Islet of Langerhans (tissue), 1 donor: ENCODE results near the gene PARVG.

Source experiments
- FAIRE-seq: peaks from one replicate; lab custom pipeline; 2011; peaks lifted over from hg19 to GRCh38; lab: Jason Lieb, UNC

PARVG gene, protein sequence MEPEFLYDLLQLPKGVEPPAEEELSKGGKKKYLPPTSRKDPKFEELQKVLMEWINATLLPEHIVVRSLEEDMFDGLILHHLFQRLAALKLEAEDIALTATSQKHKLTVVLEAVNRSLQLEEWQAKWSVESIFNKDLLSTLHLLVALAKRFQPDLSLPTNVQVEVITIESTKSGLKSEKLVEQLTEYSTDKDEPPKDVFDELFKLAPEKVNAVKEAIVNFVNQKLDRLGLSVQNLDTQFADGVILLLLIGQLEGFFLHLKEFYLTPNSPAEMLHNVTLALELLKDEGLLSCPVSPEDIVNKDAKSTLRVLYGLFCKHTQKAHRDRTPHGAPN

DNA sequence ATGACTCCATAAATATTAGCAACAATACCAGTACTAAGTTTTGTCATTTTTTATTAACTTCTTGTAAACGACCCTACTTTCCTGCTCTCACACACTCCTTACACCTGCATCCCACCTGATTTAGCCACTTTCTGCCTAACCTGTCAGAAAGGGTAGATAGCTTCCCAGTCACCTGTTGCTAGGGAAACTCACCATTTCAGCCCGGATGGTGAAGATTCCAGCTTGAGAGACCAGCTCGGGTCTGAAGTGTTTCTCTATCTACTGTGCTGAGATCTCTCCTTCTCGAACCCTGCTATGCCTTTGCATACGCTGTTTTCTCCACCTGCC, at the start of gene PARVG:
Gene PARVG, plus strand, starts transcription at position 220 of the 327 bp plus-strand sequence. CDS start 2,405 bp downstream, outside the sequence.
- FAIRE-seq = no peak

DNA sequence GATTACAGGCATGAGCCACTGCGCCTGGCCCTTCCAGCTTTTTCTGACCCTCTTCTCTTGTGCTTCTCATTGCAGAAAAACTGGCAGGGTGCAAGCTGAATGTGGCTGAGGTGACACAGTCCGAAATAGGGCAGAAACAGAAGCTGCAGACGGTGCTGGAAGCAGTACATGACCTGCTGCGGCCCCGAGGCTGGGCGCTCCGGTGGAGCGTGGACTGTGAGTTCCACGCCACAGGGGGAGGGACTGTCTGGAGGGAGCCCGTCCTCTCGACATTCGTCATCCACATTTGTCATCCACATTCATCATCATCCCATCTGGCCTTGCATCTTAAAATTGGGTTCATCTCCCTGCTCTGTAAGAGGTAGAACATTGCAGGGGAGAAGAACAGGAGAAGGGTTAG, 49.3 kb upstream of the PARVG start:
- FAIRE-seq = no peak

DNA sequence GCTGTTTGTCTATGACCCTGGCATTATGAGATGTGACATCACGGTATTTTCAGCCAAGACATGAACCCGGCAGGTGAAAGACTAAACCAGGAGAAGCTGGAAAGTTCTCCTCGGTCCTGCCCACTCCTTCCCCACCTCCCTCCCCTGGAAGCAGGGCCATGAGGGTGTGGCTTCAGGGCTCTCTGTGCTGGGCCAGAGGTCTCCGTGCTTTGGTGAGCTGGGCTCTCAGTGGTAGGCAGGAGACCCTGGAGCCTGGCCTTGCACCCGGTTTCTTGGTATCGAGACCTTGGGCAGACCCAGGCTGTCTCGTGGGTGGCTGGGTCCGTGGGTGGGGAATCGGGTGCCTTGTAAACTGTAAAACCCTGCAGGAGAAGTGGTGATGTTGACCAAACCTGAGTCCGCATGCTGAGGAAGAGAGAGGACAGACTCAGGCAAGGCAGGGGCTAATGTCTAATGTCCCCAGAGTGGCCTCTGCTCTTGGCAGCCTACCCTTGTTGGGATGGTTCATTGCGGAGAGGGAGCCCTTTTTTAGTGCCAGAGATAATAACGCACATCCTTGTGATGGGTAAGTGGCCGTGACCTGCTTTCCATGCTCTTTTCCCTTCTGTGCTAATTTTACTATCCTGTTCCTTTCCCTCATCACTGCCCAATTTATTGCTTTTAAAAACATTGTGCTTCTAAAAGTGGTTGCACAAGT, 48.6 kb upstream of the PARVG start:
- no peak for FAIRE-seq

DNA sequence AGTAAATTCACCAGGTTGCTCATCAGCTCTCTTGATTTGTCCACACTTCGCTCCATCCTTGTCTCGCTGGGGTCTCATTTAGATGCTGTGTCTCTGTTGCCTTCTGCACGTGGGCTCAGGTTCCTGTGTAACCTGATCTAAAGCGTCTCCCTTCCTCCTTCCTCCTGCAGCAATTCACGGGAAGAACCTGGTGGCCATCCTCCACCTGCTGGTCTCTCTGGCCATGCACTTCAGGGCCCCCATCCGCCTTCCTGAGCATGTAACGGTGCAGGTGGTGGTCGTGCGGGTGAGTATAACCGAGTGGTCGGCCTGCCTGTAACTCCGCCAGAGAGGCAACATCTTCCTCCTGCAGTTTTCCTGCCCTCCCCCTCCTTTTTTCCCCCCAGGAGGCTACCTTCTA, 48.0 kb upstream of the PARVG start:
- no peak for FAIRE-seq

DNA sequence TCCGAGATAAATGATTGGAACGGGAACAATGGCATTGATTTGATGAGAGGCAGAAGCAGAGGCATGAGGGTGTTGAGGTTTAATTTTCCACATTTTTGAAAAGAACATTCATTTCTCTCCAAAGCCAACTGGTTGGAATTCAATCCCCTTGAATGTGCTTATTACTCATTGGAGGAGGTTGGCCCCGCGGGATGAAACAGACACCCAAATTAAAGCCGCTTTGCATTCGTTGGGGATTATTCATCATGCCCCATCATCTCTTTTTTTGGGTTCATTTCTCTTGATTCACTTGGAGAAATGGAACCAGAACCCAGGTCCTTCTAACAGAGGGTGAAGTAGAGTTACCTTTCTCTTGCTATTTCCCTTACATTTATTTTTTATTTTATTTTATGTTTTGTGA, 47.6 kb upstream of the PARVG start:
- no peak for FAIRE-seq

DNA sequence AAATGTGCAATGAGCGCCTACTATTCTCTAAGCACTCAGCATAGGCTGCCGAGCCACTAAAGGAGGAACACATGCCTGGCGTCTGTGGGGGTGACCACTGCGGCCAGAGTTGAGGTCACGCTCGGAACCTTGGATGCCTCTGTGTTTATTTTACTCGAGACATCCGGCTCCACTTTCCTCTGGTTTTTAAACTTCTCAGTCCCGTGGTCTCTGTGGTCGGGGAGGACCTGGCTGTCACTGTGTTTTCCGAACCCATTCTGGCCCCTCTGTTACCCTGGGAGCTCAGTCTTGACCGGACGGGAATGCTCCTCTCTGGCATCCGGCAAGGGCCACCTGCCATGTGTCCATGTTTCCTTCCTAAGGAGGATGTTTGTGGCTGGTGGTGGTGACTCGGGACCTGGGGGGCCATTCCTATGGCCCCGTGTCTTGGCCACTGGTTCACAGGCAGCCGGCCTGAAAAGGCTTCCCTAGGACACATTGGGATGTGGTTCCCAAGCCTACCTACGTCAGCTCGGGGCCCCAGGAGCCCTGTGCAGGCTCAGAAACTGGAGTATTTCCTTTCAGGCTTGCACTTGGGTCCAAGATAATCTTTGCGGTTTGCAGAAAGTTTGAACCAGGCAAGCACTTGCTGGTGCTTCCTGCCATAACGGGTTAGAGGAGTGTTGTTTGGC, 46.7 kb upstream of the PARVG start:
- FAIRE-seq = no peak

DNA sequence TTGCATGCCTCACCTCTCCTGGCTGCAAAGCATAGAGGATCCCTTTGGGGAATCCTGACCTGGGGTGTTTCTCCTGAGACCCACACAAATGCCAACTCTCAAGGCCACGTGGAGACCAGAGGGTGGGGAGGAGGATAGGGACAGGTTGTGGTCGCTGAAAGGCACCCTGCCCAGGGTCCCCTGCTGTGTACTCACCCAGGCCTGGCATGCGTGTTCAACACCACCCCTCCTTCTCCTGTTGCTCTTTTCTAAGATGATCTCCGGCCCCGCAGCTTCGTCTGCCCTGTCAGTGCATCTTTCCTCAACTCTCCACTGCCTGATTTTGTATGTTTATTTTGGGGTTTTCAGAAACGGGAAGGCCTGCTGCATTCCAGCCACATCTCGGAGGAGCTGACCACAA, 44.6 kb upstream of the PARVG start:
- FAIRE-seq = no peak

DNA sequence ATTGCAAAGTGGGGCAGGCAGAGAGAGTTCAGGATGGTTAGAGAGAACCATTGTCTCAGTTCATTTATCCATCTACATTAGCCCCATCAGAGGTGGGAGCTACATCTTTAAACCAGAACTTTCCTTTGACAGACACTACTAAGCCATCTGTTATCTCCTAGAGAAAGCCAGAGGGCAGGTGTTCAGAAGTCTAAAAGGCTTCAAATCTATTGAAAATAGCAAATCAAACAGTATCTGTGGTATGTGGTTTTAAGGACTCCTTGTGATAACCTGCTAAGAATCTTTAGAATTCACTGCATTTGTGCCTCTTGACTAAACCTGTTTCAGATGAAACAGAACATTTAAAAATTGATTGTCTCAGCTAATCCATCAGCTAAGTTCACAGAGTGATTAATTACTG, 43.9 kb upstream of the PARVG start:
- no peak for FAIRE-seq

DNA sequence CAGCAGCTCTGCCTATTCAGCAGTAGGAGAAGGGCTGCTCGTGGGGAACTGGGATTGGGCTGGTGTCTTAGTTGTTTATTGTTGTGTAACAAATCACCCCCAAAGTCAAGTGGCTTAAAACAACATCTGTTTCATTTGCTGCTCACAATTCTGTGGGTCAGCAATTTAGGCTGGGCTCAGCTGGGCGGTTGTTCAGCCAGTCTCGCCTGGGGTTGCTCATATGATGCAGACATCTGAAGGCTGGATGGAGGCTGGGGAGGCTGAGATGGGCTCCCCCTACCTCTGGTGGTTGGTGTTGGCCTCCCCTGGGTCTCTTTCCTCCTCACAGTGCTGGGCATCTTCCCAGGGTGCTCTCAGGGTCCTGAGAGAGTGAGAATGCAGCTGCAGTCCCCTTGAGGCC, 43.3 kb upstream of the PARVG start:
- FAIRE-seq = no peak

DNA sequence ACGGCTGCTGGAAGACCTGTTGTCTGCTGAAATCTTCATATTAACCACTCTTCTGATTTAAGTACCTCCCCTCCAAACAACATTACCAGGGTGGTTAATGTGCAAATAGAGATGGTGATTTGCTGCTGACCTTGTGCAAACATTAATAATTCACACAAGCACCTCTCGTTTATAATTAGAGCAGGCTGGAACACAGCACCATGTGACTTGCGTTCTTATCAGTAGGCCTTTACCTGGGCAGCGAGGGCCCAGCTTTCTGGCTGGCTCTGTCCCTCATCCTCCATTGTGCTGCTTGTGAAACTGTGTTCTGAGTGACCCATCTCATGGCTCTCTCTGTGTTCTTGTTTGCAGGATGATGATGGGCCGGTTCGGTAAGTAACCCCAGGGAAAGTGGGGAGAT, 41.0 kb upstream of the PARVG start:
- peak; percentile 91 for FAIRE-seq

DNA sequence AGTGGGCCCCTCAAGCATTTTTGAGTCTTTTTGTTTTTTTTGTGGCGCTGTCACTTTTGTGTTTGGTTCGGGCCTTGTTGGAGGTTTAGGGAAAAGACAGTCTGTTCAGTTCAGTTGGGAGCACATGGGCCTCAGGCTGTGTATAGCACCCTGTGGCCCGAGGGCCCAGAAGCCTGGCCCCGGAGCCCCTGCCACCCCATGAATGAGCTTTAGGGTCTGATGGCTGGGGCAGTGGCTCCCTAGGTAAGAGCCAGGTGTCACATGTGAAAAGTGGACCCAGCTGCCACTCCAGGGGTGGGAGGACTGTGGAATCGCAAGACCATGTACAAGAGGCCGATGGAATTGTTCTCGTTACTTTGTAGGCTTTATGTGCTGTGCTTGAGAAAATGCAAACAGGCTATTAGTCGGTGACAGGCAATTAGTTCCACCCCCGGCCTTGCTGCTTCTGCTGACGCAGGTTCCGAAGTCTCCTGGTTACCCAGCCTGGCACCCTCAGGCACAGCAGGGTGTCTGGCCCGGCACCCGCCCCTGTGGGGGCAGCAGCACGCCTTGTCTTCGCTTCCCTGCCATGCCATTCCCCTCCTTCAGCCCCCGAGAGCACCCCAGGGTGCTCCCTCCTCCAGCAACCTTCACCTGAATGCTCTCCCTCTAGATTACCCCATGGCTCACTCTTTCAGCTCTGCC, 38.2 kb upstream of the PARVG start:
- FAIRE-seq = peak; percentile 89

DNA sequence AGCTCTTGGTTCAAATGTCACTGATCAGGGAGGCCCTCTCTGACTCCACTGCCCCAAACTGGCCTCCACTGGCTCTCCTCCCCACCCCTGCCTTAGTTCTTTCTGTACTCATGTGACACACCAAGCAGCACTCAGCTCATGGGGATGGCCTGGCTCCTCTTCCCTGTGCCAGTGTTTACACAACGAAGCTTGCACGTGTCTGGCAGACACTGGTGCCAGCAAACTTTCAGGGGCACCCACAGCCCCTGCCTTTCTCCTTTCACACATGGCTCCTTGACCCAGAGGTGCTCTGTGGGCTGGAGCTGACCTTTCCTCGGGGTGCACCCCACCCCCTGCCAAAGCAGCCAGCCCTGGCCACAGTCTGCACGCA, 37.6 kb upstream of the PARVG start:
- no peak for FAIRE-seq

DNA sequence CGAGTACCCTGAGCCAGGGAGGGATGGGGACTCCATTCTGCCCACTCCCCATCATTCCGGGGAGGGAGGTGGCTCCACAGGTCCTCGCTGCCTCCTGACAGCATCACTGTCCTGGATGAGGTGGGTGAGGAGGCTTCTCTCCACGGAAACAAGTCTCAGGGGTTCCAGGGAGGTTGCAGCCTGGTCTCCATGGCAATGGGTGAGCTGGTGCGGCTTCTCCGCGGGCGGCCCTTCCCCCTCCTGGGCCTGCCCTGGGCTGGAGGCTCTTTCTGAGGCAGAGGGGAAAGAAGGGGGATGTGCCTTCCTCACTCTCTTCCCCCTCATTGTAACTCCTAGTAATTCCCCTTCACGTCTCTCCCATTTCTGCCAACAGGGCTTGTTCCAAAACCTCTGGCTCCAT, 37.1 kb upstream of the PARVG start:
- FAIRE-seq = no peak

DNA sequence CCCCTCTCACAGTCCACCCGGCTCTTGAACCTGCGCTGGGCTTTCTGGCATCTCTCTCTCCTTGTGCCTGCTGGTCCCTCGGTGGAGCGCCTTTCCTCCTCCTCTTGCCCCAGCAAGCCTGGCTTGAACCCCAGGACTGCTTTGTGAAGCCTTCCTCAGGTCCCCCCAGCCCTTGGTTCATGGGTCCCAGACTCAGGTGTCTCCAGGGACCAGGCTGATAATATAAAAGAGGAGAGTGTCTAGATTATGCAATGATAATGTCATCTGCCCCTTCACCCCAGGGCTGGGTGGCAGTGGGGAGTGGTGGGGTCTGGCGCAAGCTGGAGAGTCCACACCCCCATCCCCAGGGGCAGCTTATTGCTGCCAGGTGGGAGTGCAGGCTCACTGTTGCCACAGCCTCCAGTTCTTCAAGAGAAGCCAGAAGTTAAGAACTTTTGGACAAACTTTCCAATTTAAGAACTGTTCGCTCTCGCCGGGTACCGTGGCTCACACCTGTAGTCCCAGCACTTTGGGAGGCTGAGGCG, 36.6 kb upstream of the PARVG start:
- no peak for FAIRE-seq

DNA sequence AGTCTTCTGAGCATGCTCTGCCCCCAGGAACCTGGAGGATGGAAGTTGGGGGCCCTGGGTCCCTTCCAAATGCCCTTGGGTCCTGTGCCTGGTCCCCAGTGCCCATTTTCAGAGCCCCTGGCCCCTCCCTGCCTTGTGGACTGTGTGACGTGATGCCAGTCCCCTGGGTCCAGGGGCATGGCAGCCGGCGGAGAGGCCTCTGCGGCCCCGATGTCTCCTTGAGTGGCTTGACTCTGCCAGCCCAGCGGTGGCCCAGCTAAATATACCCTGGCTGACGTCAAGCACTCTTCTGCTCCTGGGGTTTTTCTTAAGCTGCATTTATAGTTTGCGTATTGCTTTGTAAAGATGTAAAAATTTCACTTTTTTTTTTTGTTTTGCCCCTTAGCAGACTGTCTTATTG, 35.2 kb upstream of the PARVG start:
- peak; percentile 33 for FAIRE-seq

DNA sequence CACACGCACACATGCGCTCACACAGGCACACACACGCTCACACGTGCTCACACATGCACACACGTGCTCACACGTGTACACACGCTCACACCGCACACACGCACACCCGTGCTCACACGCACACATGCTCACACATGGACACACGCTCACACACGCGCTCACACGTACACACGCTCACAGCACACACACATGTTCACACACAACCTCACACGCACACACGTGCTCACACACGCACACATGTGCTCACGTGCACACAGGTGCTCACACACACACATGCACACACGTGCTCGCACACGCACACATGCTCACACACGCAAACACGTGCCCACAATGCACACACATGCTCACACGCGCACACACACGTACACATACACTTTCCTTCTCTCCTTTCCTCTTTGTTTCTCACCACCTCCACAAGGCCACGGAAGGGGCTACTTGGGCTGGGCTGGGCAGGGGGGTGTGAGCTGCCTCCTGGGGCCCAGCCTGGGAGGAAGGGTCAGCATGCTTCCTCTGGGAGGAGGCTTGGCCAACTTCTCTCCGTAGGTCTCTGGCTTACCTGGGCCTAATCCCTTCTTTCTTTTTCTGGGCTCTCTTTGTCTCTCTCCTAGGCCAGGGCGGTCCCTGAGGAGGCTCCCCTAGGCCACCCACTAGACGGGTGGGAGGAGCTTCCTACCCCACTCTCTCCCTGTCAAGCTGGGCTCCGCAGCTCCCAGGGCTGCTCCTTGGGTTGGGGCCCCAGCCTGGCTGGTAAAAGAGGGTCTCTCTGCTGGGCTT, 34.5 kb upstream of the PARVG start:
- no peak for FAIRE-seq

DNA sequence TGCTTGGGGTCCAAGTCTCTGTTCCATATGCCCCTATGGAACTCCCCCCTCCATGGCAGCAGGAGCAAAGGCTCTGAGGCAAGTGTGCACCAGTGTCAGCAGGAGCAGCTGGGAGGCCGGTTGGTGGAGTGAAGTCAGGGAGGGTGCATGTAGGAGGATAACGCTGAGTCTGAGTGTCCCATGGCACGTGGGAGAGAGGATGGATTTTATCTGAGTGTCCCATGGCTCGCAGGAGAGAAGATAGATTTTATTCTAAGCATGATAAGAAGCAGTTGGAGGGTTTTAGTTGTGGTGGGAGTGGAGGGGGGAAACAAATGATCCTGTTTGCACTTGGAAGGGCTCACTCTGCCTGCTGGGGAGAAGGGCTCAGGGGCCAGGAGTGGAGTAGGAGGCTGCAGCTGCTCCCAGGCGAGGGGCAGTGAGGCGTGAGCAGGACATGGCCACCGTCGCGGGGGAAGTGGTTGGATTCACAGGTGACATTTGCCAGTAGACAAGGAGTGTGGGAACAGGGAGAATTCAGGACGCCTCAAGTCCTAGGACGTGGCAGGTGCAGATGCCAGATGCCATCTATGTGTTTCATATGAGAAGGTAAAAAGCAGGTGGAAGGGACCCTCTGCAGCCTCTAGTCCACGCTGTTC, 33.6 kb upstream of the PARVG start:
- no peak for FAIRE-seq

DNA sequence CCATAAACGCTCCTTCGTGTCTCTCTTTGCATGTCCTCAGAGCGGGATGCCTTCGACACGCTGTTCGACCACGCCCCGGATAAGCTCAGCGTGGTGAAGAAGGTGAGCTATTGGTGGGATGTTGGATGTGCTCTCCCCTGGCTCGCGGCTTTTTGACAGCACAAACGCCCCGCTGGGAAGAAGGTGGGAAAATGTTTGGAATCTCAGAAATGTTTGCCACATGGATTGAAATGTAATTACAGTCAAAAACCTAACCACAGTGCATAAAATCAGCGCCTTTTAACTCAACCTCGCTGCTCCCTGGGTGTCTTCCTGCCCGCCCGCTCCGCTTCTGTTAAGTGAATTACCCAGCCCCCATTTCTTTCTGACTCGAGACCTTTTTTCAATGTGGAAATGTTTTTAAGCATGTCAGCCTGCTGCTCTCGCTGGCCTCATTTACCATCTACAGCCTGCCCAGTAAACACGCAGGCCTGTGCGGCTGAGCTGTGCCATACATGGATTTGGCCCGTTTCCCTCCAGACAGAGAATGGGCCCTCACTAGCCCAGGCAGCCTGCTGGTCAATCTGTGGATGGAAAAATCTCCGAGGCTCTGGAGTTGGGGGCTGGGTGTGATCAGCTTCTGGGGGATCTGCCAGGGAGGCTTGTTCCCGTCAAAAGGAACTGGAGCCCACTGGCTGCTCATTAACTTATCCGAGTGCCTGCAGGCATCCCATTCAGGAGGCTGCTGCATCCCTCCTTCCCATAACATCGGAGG, 32.7 kb upstream of the PARVG start:
- FAIRE-seq = no peak

DNA sequence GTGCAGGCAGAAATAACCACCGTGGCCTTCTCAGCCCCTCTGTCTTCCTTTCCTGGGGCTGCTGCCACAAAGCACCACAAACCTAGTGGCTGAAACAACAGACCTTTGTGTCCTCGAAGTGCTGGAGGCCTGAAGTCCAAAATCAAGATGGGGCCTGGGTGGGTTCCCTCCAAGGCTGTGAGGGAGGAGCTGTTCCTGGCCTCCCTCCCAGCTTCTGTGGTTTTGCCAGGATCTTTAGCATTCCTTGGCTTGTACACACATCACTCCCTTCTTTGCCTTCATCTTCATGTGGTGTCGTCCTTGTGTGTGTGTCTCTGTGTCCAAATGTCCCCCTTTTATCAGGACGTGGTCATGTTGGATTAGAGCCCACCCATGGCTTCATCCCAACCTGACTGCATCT, 29.0 kb upstream of the PARVG start:
- FAIRE-seq = no peak

DNA sequence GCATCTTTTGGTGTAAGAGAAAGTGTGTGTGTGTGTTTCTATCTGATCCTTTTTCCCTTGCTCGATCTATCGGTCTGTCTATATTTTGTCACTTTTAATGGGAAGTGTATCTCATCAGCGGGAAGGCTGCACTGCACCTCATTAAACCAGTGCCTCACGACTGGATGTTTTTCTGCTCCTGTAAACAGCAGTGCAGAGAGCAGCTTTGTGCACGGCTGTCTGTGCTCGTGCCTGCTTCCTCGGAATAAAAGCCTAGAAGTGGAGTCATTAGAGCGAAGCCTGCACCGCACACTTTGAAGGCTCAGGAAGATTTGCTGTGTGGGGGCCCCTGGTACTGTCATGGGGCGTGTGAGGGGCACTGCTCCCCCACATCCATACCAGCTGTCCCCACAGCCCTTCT, 27.0 kb upstream of the PARVG start:
- FAIRE-seq = no peak

DNA sequence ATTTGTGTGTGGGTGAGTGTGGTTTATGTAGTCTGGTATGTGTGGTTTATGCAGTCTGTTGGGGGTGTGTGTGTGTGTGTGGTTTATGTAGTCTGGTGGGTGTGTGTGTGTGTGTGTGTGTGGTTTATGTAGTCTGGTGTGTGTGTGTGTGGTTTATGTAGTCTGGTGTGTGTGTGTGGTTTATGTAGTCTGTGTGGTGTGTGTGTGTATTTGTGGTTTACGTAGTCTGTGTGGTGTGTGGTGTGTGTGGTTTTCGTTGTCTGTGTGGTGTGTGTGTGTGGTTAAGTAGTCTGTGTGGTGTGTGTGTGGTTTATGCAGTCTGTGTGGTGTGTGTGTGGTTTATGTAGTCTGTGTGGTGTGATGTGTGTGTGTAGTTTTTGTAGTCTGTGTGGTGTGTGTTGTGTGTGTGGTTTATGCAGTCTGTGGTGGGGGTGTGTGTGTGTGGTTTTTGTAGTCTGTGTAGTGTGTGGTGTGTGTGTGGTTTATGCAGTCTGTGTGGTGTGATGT, 26.2 kb upstream of the PARVG start:
- FAIRE-seq = no peak
